DMS79 (cell line): ENCODE measurements around the gene ADGRB2.
"Not testable (repeated sequence)": the region's sequence is repeated elsewhere in the genome, so short reads cannot be mapped to it uniquely, and the experiment has no call there.

Experiments
- DNase-seq: peaks from one replicate; lab custom pipeline; 2025; lab: John Stamatoyannopoulos, UW

Gene ADGRB2

DNA sequence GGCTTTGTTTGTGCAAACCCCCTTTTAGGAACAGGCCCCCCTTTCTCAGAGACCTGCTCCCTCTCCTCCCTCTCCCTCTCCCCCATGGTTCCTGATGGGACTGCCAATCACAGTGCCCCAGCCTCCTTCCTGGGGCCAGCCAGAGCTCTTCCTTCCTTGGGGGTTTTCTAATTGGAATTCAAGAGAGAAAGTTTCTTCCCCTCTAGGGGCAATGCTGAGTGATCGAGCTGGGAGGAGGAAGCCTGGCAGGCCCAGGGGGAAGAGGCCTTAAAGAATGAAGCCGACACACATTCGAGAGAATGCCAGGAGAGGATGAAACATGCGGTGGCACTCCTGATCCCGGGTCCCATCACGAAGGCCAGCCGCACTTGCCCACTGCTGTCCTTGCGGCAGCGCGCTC, 39.0 kb downstream of the ADGRB2 start:
- no peak for DNase-seq

DNA sequence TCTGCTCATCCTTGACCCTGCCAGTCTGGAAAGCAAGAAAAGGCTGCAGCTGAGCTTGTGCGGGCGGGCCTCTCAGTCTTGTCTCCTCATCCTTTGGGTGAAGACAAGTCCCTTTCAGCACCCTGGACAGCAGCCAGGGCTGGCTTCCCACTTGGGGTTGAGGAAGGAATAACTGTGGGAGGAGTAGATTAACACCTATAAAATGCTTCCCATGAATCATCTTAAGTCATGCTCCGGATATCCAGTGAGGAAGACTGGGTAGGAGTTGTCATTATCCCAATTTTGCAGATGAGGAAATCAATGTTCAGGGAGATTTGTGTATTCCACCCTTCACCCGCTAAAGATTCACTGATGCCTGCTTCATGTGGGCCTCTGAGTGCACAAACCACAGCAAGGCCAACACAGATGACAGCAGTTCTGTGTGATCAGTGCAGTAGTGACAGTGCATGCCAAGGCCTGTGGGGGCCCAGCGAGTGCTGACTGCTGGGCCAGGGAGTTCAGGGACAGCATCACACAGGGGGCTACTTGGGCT, 40.2 kb downstream of the ADGRB2 start:
- DNase-seq, result no peak

DNA sequence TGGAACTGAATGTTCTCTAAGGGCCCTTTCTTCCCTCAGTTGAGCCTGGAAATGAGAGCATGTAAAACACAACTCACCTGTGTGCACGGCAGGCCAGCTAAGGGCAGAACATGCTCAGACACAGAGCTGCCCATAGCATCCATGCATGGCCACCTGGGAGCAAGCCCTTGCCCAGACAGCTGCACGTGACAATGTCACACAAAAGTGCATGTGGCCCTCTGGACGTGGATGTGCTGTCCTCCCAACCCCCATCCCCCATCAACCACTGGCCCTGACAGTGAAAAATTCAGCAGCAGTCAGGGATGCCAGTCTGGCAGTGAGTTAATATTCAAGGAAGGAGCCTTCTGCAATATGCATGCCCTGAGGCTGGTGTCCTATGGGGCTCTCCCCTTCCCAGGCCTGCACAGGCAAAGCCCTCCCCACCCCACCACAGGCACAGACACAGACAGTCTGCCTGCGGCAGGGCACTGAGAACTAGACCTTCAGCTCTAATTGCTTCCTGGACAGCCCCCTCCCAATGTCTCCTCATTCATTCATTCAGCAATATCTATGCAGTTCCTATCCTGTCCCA, 45.7 kb downstream of the ADGRB2 start:
- no peak for DNase-seq

DNA sequence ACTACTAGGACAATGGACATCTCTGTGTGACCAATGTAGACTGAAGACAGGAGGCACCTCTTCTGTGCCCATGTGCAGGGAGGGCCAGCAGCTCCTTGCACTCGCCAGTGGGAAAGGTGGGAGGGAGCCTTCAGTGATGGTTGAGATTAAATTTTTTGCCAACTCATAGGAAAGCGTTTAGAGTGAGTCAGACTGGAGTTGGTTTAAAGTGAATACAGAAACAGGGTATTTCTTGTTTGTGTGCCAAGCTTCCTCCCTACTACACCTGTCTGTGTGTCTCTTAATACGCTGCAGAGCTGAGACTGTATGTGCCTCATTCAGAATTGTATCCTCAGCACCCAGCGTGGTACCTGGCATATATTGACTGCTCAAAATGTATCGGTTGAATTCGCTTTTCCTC, 46.8 kb downstream of the ADGRB2 start:
- DNase-seq, result peak; percentile 43

DNA sequence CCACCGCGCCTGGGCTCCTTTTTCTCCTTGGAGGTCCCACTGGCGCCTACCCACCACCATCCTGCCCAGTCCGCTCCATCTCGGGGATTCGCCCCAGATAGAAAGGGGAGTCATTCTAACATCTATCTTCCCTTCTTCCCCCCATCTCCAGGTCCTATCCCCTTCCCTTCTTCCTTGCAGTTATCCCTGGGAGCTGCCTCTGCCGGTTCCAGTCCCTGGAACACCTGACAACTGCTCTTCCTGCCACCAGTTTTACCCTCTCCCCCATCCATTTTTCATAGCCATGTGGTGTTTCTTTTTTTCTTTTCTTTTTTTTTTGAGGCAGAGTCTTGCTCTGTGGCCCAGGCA, 48.3 kb downstream of the ADGRB2 start:
- no peak for DNase-seq

DNA sequence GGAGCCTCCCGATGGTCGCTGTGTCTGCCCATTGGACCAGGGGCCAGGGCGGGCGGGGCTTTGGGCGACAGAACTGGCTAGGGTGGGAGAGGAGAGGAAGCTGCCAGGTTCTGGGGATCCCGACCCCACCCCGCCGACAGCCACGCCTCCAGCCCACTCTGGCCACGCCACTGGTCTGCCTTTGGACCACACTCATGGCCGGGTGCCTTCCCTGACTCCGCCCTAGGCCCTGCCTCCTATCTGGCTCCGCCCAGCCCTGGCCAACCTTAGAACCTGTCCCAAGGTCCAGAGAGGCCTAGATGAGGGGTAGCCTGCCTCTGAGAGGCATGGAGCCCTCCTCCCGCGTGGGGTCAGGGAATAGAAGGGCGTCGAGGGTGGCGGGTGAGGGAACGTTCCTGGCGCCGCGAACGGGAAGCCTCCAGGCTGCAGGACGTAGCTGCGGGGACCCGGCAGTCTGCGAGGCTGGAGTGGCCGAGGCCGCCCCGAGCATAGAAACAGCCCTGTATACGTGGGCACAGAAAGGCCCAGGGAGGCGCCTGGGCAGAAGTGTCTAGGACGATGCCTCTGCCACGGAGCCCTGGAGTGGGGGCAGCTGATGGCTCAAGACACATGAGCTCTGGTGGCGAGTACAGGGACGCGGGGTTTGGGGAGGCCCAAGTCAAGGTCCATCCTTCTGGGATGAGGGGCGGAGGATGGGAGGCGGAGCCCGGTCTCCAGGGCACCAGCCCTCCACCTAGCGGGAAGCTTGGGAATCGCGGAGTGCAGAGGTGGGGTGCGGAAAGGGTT, 48.9 kb downstream of the ADGRB2 start:
- no peak for DNase-seq

DNA sequence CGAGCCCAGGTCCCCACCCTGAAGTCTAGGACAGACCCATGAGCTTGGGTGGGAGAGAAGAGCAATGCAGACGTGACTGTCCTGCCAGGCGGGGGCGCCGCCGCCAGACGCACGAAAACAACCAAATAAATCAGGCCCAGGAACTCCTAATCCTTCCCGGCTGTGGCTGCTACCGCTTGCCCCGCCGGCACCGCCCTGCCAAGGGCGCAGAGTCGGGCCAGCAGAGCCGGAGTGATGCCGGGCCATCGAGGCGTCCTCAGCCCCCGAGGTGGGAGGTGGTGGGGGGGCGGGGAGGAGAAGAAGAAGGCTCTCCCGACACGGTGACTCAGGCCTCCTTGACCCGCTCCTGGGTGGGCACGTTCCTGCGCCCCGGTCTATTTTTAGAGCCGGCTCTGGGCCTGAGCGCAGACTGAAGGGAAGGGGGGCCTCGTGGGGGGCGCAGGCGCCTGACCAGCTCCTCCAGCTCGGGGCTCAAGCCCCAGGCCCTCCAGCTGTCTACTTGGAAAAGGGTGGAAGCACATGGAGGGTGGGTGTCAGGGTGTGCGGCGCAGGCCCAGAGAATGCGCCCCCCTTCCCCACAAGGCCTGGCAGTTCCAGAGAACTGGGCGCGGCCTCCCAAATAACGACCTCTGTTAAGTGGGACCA, 49.6 kb downstream of the ADGRB2 start:
- DNase-seq, result no peak

DNA sequence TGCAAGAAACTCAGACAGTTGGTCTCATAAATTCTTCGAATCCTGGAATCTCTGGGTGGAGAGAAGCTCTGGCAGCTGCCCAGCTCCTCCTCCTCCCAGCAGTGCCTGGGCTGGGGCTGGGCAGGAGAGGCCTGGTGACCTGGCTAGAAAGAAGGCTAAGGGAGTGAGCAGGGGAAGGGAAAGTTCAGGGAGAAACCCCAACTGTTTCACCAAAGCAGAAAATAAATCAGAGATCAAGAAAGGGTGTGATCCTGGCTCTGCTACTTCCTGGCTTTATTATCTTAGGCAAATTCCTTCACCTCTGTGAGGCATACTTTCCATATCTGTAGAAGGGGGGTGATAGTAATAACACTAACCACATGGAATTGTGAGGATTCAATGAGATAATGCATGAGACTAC, 51.5 kb downstream of the ADGRB2 start:
- no peak for DNase-seq

DNA sequence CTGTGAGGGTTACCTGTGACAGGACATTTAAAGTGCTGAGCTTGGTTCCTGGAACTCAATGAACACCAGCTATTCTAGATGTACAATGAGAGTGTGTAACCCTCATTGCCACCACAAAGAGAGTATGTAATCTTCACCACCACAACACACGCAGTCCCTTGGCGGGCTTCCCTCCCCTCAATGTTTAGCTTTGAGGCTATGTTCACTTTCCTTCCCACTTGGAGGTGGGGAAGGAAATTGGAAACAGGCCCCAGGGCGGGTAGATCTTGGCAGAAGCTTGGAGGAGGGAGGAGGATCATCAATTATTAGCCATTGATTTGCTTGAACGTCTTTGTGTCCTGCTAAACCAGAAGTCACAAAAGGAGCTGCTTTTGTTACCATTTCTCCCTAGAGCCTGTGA, 52.1 kb downstream of the ADGRB2 start:
- no peak for DNase-seq

DNA sequence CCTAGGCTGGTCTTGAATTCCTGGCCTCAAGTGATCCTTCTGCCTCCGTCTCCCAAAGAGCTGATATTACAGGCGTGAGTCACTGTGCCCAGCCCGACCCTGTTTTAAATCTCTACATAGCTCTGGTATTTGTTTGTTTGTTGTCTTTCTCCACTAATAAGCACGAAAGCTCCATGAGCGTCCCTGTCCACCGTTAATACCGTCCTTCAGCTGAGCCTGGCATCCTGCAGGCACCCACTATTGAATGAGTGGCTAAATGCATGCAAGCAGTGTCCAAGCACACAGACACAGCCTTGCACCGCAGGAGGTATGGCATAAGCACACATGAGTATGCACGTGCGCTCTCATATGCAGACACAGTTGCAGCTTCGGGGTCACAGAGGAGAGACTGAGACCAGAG, 55.8 kb downstream of the ADGRB2 start:
- no peak for DNase-seq

DNA sequence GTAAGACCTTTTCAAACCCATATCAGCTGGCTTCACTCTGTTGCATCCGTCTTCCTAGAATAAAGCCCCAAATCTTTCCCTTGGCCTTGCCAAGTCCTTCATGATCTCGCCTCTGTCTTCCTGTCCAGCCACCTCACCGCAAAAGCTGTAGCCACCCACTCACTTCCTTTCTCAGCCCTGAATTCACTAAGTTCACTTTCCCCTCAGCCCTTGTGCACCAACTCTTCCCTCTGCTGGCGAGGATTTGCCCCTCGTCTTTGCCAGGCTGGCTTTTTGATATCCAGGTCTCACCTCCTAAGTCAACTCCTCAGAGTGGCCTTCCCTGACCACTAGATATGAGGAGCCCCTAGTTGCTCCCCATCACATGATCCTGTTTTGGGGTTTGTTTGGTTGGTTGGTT, 56.4 kb downstream of the ADGRB2 start:
- DNase-seq, result no peak

DNA sequence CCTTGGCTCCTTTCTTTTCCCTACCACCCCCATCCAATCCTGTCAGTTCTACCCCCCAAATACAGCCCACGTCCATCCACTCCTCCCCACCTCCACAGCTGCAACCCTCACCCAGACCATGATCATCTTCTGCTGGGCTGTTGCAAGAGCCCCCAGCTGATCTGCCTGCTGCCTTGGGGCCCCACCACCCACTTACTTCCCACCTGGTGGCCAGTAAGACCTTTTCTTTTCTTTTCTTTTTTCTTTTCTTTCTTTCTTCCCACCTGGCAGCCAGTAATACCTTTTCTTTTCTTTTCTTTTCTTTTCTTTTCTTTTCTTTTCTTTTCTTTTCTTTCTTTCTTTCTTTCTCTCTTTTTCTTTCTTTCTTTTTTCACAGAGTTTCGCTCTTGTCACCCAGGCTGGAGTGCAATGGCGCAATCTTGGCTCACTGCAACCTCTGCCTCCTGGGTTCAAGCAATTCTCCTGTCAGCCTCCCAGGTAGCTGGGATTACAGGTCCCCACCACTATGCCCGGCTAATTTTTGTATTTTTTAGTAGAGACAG, 57.0 kb downstream of the ADGRB2 start:
- DNase-seq, result not testable (repeated sequence)

DNA sequence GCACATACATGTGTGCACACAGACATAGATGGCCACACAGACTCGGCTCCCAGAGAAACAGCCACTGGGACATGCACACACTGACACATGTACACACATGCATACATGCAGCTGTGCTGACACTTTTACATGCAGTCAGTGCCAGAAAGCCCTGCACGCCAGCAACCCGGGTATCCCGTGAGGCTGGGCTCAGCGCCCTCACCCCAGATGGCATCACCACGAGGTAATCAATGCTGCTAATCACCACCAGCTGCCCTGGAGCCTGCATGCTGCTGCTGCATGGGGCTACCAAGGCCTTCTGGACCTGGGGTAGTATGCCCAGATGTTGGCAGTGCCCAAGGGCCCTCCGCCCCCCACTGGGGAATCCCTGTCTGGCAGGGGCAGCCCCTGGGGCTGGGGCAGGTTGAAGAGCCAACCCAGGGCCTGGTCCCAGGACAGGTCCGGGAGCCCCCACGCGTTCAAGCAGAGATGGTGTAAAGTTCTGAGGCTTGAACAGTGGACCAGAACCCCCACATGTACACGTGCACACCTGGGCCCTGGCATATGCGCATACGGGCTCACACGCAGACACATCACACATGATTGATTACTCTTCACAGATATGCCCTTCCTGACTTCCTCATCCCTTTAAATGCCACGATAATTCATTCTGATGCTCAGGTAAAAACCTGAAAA, 57.6 kb downstream of the ADGRB2 start:
- no peak for DNase-seq

DNA sequence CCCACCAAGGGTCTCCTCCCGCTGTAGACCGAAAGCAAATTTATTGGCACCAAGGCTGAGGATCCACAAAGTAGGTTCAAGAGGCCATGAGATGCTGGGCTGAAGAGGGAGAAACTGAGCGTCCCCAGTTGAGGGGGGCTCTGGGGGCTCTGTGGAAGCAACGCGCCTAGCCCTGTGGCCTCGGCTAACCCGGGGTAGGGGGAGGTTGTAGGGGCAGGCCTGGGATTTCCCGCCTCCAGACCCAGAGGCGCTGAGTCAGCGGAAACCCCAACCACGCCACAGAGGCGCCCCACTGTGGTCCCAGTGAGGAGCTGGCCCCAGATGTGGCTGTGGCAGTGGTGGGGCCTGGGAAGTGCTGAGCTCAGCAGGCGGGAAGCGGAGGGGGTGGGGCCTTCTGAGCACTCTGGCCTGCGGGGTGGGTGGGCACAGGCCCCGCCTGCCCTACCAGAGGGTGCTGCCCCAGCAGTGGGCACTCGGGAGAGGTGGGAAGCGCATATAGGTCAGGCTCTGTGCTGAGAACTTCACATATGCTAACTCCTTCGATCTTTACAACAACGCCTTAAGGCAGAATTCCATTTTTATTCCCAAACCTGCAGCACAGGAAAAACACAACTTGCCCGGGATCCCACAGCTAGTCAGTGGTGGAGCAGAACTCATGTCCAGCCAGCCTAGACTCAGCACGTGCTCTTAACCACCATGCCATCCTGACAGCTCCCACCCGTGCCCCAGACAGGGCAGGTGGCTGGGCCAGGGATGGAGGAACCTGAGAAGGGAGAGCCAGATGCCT, 58.9 kb downstream of the ADGRB2 start:
- no peak for DNase-seq

DNA sequence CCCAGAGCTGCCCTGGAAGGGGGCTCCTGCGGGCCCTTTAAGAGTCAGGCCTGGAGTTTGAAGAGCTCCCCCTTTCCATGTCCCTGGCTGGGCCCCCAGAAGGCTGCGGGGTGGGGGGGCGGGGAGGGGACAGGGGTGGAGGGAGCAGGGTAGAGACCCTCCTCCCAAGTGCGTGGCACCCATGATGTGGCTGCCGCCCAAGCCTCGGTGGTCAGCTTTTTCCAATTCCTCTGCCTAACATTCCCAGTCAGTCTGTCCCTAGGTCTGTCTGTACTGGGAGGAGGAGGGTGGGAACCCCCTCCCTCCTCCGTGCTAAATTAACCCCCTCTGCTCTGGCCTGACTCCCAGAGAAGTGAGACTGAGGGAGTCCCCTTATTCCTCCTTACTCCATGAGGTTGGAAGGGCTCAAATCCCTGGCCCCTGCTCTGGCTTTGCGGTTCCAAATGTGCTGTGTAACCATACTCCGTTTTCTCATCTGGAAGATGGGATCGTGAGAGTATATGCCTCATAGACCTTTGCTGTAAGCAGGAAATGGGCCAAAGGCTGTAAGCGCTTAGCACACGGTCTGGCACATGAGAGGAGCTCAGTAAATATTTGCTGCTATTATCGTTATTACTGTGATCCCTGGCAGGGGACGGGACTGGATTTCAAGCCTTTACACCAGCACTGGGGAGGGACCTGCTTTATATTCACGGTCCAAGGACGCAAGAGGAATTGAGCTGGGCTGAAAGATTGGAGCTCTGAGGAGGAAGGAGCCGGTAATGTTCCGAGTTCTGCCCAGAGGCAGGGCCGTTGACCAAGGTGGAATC, 59.7 kb downstream of the ADGRB2 start:
- DNase-seq, result no peak

DNA sequence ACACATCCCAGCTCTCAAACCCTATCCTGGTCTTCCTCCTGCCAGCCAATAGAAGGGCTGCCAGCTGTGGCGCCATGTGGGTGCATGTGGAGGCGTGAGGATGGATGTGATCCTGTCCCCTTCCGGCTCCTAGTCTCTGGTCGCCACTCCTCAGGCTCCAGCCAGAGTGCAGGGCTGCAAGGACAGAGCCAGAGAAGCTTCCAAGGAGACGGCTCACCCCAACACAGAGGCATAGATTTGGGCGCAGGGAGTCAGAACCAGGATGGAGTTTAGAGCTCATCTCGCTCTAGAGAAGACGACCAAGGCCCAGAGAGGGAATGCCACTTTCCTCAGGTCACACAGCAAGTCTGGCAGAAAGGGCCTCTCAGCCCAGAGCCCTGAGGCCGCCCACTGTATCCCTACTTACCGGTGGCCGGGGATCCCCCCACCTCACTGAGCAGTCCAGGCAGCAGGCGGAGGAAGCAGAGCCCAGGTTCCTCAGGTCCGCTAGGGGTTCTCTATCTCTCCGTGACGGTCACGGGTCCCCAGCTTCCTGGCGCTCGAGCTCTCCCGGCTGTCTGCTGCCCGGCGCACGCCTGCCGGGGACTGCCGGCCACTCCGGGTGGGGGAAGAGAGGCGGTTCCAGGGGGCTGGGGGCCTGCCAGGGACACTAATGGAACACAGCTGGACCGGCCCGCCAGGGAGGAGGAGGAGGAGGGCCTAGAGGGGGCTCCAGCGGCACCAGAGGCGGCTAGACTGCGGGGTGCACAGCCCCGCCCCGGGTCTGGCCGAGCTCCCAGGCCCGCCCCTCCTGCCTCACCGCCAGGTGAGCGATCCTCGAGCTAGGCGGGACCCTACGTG, 60.5 kb downstream of the ADGRB2 start, which contains the start of gene COL16A1:
Gene COL16A1, minus strand, starts transcription at position 587 of the 840 bp plus-strand sequence. CDS start 1,824 bp downstream, outside the sequence.
- DNase-seq, result no peak

DNA sequence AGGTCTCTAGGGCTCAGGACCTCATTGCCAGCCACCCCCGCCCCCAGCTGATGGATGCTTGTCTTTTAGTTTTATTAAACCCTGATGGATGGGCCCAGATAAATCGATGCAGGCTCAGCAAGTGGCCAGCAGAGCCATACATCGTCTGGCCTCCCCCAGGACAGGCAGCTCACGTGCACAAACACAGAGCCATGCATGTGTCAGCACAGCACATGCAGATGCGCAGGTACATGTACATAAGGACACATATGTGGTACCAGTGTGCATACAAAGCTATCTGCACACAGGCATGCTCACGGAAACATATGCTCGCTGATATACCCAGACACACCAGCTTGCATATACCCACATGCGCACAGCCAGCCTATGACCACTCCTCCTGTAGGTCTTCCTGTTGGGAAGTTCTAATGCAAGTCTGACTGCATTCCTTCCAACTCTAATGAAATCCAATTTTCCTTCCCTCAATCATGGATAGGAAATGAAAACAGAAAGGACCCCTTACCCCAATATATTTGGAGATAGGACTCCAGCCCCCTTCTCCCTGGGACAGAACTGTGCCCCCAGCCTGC, 61.2 kb downstream of the ADGRB2 start:
- DNase-seq, result no peak

DNA sequence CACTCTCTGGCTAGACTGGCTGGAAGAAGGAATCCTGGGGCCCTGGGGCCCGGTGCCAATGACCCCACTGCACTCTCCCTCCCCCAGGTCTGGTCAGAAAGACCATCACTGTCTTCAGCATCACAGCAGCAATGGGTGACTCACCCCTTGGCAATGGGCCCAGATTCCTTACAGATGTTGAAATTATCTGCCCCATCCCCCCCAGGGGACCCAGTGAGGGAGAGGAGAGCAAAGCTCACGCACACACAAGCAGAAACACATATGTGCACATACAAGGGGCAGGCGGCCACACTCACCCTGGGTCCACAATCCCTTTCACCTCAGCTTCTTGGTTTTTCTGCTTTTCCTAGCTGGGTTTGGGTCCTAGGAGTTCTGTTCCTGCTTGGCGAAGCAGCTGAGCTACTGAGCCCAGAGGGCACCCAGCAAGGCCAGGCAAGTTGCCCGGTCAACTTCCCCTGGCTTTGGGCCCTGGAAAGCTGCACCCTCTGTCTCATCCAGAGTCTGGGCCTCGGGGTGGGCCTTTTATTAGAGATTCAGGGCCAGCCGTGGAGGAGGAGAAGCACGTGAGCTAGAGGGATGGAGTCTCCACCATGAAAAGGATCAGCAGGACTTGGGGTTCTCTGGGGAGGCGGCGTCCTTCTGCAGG, 62.9 kb downstream of the ADGRB2 start:
- no peak for DNase-seq
